GM18868 (cell line): Measurements from ENCODE around the gene MAP3K20.
"Not testable (repeated sequence)": the region's sequence is repeated elsewhere in the genome, so short reads cannot be mapped to it uniquely, and the experiment has no call there.

Source experiments
- ATAC-seq: cut with Tn5 transposase; IDR thresholded peaks from one replicate; pipeline ENCODE4 v1.9.1; 2021; ENCODE audit warnings: mild to moderate bottlenecking, moderate library complexity; ENCODE audit not compliant: unreplicated experiment

Gene MAP3K20

GRCh38 chr2:173119069-173119807 lies 43.6 kb downstream of the MAP3K20 start:
- ATAC-seq: peak; percentile 16

GRCh38 chr2:173119944-173120343 lies 44.3 kb downstream of the MAP3K20 start:
- ATAC-seq: peak; percentile 59

- no peak for ATAC-seq
Measured at GRCh38 chr2:173122936-173123335, 47.3 kb downstream of the MAP3K20 start.

- no peak for ATAC-seq
Measured at GRCh38 chr2:173124441-173124840, 48.8 kb downstream of the MAP3K20 start.

- ATAC-seq: no peak
Measured at GRCh38 chr2:173126819-173127218, 51.2 kb downstream of the MAP3K20 start.

- not testable (repeated sequence) for ATAC-seq
Measured at GRCh38 chr2:173128132-173128531, 52.5 kb downstream of the MAP3K20 start.

GRCh38 chr2:173130496-173131465 lies 55.1 kb downstream of the MAP3K20 start:
- ATAC-seq: no peak

GRCh38 chr2:173132531-173132930 lies 56.9 kb downstream of the MAP3K20 start:
- ATAC-seq: no peak

- no peak for ATAC-seq
Measured at GRCh38 chr2:173134703-173135102, 59.1 kb downstream of the MAP3K20 start.

- ATAC-seq: no peak
Measured at GRCh38 chr2:173136067-173136466, 60.4 kb downstream of the MAP3K20 start.

- ATAC-seq: no peak
Measured at GRCh38 chr2:173136599-173136998, 61.0 kb downstream of the MAP3K20 start.

- ATAC-seq: no peak
Measured at GRCh38 chr2:173137610-173138009, 62.0 kb downstream of the MAP3K20 start.

GRCh38 chr2:173138962-173139361 lies 63.3 kb downstream of the MAP3K20 start:
- ATAC-seq: no peak

GRCh38 chr2:173141666-173142065 lies 66.0 kb downstream of the MAP3K20 start:
- no peak for ATAC-seq

- no peak for ATAC-seq
Measured at GRCh38 chr2:173145454-173145853, 69.8 kb downstream of the MAP3K20 start.

GRCh38 chr2:173146590-173146989 lies 70.9 kb downstream of the MAP3K20 start:
- ATAC-seq: no peak

- no peak for ATAC-seq
Measured at GRCh38 chr2:173148520-173148919, 72.9 kb downstream of the MAP3K20 start.

- no peak for ATAC-seq
Measured at GRCh38 chr2:173149491-173149890, 73.8 kb downstream of the MAP3K20 start.

- no peak for ATAC-seq
Measured at GRCh38 chr2:173150087-173150486, 74.4 kb downstream of the MAP3K20 start.

GRCh38 chr2:173150963-173151362 lies 75.3 kb downstream of the MAP3K20 start:
- no peak for ATAC-seq

- peak; percentile 70 for ATAC-seq
Measured at GRCh38 chr2:173151671-173152401, 76.2 kb downstream of the MAP3K20 start.
